A549 (cell line): ENCODE data around the gene RPS6KA3. TPM values are rescaled to one million over a fixed set of nuclear protein-coding genes. Genes with fewer than 3 reads are reported as not detected.

Experiments used
- ATAC-seq, 2 experiments: fragments of 200-7000 bp in 1 of 2; fragments of >200 bp in 1 of 2; cut with Nextera tagmentation in 1 of 2; cut with Tn5 transposase in 1 of 2; 3 replicates each; pipeline versions ENCODE4 v1.8.0 to v1.9.1; 2018 to 2020; ENCODE audit warnings: mild to moderate bottlenecking in 1 of 2, moderate library complexity in 1 of 2
- CTCF ChIA-PET: fragments of 300-600 bp; sonication (Branson Sonifier 250); formaldehyde crosslinking; extraction: SDS; loops from one replicate; lab custom pipeline; 2021; ENCODE audit warnings: antibody characterized with exemption, inconsistent platforms; lab: Yijun Ruan, JAX
- POLR2A ChIA-PET: fragments of 350-600 bp; formaldehyde crosslinking; extraction: SDS; loops from one replicate; lab custom pipeline; 2021; ENCODE audit warnings: antibody characterized with exemption, inconsistent platforms; lab: Yijun Ruan, JAX
- DNase-seq, 2 experiments: peaks; one replicate each; pipeline versions ENCODE4 v3.0.0 to v3.0.0-alpha.2; 2011 to 2016; ENCODE audit warnings: low read depth in 1 of 2, low spot score in 1 of 2
- FAIRE-seq: peaks from 2 replicates; lab custom pipeline; 2011; peaks lifted over from hg19 to GRCh38; lab: Jason Lieb, UNC
- H3K27ac ChIP-seq, 2 experiments: fragments of >200 bp; sonication (Bioruptor Twin); formaldehyde crosslinking; 3 replicates each; pipeline ENCODE4 v1.5.1; 2016 to 2017
- H3K4me1 ChIP-seq: fragments of >200 bp; sonication (Bioruptor Twin); formaldehyde crosslinking; 3 replicates; pipeline ENCODE4 v1.6.1; 2016
- H3K4me2 ChIP-seq: fragments of >200 bp; sonication (Bioruptor Twin); formaldehyde crosslinking; 3 replicates; pipeline ENCODE4 v1.6.1; 2016
- H3K4me3 ChIP-seq: fragments of >200 bp; sonication (Bioruptor Twin); formaldehyde crosslinking; 3 replicates; pipeline ENCODE4 v1.5.1; 2016
- H3K9me3 ChIP-seq: fragments of >200 bp; sonication (Bioruptor Twin); formaldehyde crosslinking; 3 replicates; pipeline ENCODE4 v1.6.1; 2016
- CEBPB ChIP-seq, 2 experiments: fragments of >200 bp in 1 of 2; sonication (Bioruptor Twin) in 1 of 2; formaldehyde crosslinking in 1 of 2; IDR thresholded peaks; 2 replicates each; pipeline ENCODE4 v1.6.1; 2012 to 2016
- CHD2 ChIP-seq: fragments of 150-350 bp; IDR thresholded peaks from 2 replicates; pipeline ENCODE4 v1.6.1; 2014; ENCODE audit warnings: low read length; ENCODE audit not compliant: partially characterized antibody
- EHF ChIP-seq: fragments of 250-450 bp; sonication (Bioruptor Pico); IDR thresholded peaks from 2 replicates; pipeline ENCODE4 v1.5.0; 2020; ENCODE audit warnings: mild to moderate bottlenecking
- EP300 ChIP-seq, 2 experiments: fragments of >200 bp; sonication (Bioruptor Twin); formaldehyde crosslinking; IDR thresholded peaks; 2 replicates in 1 of 2; 3 replicates in 1 of 2; pipeline ENCODE4 v1.6.1; 2016 to 2017
- FOSL2 ChIP-seq, 2 experiments: fragments of 450-650 bp in 1 of 2; fragments of >200 bp in 1 of 2; sonication (Bioruptor Twin) in 1 of 2; formaldehyde crosslinking; IDR thresholded peaks; 2 replicates each; pipeline versions ENCODE4 v1.5.0 to v1.6.1; 2016 to 2020; ENCODE audit warnings: mild to moderate bottlenecking in 1 of 2, moderate library complexity in 1 of 2
- GATA3 ChIP-seq: IDR thresholded peaks from 2 replicates; pipeline ENCODE4 v1.6.1; 2012; ENCODE audit warnings: borderline replicate concordance
- HES2 ChIP-seq: fragments of >200 bp; sonication (Bioruptor Twin); formaldehyde crosslinking; IDR thresholded peaks from 2 replicates; pipeline ENCODE4 v1.6.1; 2016
- JUN ChIP-seq, 2 experiments: fragments of >200 bp; sonication (Bioruptor Twin); formaldehyde crosslinking; IDR thresholded peaks; 2 replicates in 1 of 2; 3 replicates in 1 of 2; pipeline ENCODE4 v1.6.1; 2016 to 2017
- KDM1A ChIP-seq: fragments of 200-600 bp; sonication (generic); IDR thresholded peaks from 2 replicates; pipeline ENCODE4 v1.6.1; 2016; ENCODE audit warnings: low read depth, mild to moderate bottlenecking
- MAFK ChIP-seq: fragments of 450-650 bp; IDR thresholded peaks from 2 replicates; pipeline ENCODE4 v1.6.1; 2014; ENCODE audit not compliant: partially characterized antibody
- NFE2L2 ChIP-seq: fragments of 150-350 bp; conservative IDR thresholded peaks from 2 replicates; pipeline ENCODE4 v1.6.1; 2014; ENCODE audit warnings: low read length
- WGBS: methylation state at CpG from one replicate; pipeline ENCODE4 v1.1.6; 2017; ENCODE audit errors: missing lambda C conversion rate; 5-methylcytosine and 5-hydroxymethylcytosine counted together
- polyA plus RNA-seq, 4 experiments: library from polyadenylated mRNA; depleted of rRNA in 3 of 4; stranded (reverse); fragments of >200 nt; fragmentation: RNase III in 1 of 4; extraction: RNeasy Plus Mini Kit Qiagen cat#74134 plus additional on column Dnase treatment in 1 of 4; gene quantifications; 2 replicates in 3 of 4; 3 replicates in 1 of 4; pipeline ENCODE4 v1.2.3, GENCODE V29; 2011 to 2017
- TF ChIP-seq, protein P1 (sequence below): IDR thresholded peaks from 2 replicates; pipeline ENCODE4 v1.6.1; 2012
- TF ChIP-seq, protein P2 (sequence below): fragments of 150-350 bp; IDR thresholded peaks from 2 replicates; pipeline ENCODE4 v1.6.1; 2014; ENCODE audit warnings: low read depth, mild to moderate bottlenecking, low read length
- TF ChIP-seq, protein P3 (sequence below): fragments of >200 bp; sonication (Bioruptor Twin); formaldehyde crosslinking; IDR thresholded peaks from 3 replicates; pipeline ENCODE4 v1.5.1; 2016
- TF ChIP-seq, protein P4 (sequence below): fragments of 250-450 bp; sonication (Bioruptor Pico); IDR thresholded peaks from 2 replicates; pipeline ENCODE4 v1.5.0; 2021; ENCODE audit warnings: mild to moderate bottlenecking, moderate library complexity, borderline replicate concordance

RPS6KA3 gene
- polyA plus RNA-seq, 2 of the 4 experiments (the other 2 are of a cell fraction): 41.1 to 117 TPM

GRCh38 chrX:20221902-20222301, 44.8 kb downstream of the RPS6KA3 start:
- ATAC-seq: peak; percentile 73 to 93
- H3K4me2 ChIP-seq: peak overlapping the region; percentile 91
- peak; percentile 6 to 86 for DNase-seq
- H3K4me3 ChIP-seq: no peak overlapping the region
- WGBS: 0% methylated on average over 3 of the region's 3 CpGs
- TF ChIP-seq HES2 (no peak), GATA3 (peak; percentile 77), NFE2L2 (peak; percentile 54), EP300 (IDR thresholded peaks at IDR 0.05) (peak; percentile 18 to 34; a peak in 1 of 5 replicates), CEBPB (IDR thresholded peaks at IDR 0.05) (peak in 1 of 2 experiments; percentile 42; a peak in 1 of 4 replicates), JUN (IDR thresholded peaks at IDR 0.05) (peak; percentile 39 to 53; a peak in 1 of 5 replicates), KDM1A (no peak), EHF (CRISPR knock-in tag) (no peak), MAFK (peak; percentile 98), FOSL2 (IDR thresholded peaks at IDR 0.05) (no peak), FOSL2 (CRISPR knock-in tag; IDR thresholded peaks at IDR 0.05) (peak; percentile 69)
- TF ChIP-seq, protein P1, sequence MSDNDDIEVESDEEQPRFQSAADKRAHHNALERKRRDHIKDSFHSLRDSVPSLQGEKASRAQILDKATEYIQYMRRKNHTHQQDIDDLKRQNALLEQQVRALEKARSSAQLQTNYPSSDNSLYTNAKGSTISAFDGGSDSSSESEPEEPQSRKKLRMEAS: peak; percentile 52
- TF ChIP-seq, protein P2, sequence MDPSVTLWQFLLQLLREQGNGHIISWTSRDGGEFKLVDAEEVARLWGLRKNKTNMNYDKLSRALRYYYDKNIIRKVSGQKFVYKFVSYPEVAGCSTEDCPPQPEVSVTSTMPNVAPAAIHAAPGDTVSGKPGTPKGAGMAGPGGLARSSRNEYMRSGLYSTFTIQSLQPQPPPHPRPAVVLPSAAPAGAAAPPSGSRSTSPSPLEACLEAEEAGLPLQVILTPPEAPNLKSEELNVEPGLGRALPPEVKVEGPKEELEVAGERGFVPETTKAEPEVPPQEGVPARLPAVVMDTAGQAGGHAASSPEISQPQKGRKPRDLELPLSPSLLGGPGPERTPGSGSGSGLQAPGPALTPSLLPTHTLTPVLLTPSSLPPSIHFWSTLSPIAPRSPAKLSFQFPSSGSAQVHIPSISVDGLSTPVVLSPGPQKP: no peak
- TF ChIP-seq, protein P3, sequence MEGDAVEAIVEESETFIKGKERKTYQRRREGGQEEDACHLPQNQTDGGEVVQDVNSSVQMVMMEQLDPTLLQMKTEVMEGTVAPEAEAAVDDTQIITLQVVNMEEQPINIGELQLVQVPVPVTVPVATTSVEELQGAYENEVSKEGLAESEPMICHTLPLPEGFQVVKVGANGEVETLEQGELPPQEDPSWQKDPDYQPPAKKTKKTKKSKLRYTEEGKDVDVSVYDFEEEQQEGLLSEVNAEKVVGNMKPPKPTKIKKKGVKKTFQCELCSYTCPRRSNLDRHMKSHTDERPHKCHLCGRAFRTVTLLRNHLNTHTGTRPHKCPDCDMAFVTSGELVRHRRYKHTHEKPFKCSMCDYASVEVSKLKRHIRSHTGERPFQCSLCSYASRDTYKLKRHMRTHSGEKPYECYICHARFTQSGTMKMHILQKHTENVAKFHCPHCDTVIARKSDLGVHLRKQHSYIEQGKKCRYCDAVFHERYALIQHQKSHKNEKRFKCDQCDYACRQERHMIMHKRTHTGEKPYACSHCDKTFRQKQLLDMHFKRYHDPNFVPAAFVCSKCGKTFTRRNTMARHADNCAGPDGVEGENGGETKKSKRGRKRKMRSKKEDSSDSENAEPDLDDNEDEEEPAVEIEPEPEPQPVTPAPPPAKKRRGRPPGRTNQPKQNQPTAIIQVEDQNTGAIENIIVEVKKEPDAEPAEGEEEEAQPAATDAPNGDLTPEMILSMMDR: no peak
- no peak for FAIRE-seq
- POLR2A ChIA-PET: no interaction called here
- H3K27ac ChIP-seq: peak overlapping the region; percentile 69 to 82
- H3K9me3 ChIP-seq: no peaks in the 10 kb centered on the region
- CTCF ChIA-PET: interaction anchor here (1.4 kb wide), 1 partner anchor 11 kb away, joined by 3 read pairs; no protein-coding TSS in a partner anchor
- H3K4me1 ChIP-seq: peaks cover 94% of the 10 kb centered on the region

- Histone ChIP-seq H3K27ac (peak overlapping the region; percentile 3 to 44; a peak in 5 of 6 replicates), H3K9me3 (no peaks in the 10 kb centered on the region), H3K4me2 (peak overlapping the region; percentile 59), H3K4me1 (peaks cover 82% of the 10 kb centered on the region), H3K4me3 (no peak overlapping the region; the same call in 2 of the 3 replicates)
- peak; percentile 5 to 41 for DNase-seq
- ChIA-PET CTCF (interaction anchor here (0.8 to 1.4 kb wide), 2 partner anchors 13 to 26 kb away, joined by 3 read pairs; no protein-coding TSS in a partner anchor), POLR2A (no interaction called here)
- ATAC-seq: peak in 1 of 2 experiments; percentile 42; a peak in 4 of 6 replicates
- 25% methylated on average over 9 of the region's 9 CpGs for WGBS
- no peak for TF ChIP-seq CHD2
- TF ChIP-seq, protein P3: 0 out of 3 replicates have a peak, but pooled peaks have one; percentile 9
- TF ChIP-seq, protein P4, sequence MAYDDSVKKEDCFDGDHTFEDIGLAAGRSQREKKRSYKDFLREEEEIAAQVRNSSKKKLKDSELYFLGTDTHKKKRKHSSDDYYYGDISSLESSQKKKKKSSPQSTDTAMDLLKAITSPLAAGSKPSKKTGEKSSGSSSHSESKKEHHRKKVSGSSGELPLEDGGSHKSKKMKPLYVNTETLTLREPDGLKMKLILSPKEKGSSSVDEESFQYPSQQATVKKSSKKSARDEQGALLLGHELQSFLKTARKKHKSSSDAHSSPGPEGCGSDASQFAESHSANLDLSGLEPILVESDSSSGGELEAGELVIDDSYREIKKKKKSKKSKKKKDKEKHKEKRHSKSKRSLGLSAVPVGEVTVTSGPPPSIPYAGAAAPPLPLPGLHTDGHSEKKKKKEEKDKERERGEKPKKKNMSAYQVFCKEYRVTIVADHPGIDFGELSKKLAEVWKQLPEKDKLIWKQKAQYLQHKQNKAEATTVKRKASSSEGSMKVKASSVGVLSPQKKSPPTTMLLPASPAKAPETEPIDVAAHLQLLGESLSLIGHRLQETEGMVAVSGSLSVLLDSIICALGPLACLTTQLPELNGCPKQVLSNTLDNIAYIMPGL (CRISPR knock-in tag): no peak
- peak; percentile 13 for FAIRE-seq
These were observed 47.7 kb downstream of the RPS6KA3 start for GRCh38 chrX:20218836-20219505.
